Glutamatergic neuron (in vitro differentiated cells): Measurements from ENCODE around the gene MARCHF10. TPM values are rescaled to one million over a fixed set of nuclear protein-coding genes. Genes with fewer than 3 reads are reported as not detected.

Source experiments
- DNase-seq: peaks from one replicate; pipeline ENCODE4 v3.0.0; 2022
- H3K27ac Mint-ChIP-seq: one replicate; pipeline ENCODE4 v1.8.0; 2020; ENCODE audit warnings: mild to moderate bottlenecking, mixed read lengths, inconsistent platforms; ENCODE audit not compliant: unreplicated experiment
- H3K27me3 Mint-ChIP-seq: one replicate; pipeline ENCODE4 v1.8.0; 2020; ENCODE audit warnings: mild to moderate bottlenecking, moderate library complexity, mixed read lengths, inconsistent platforms; ENCODE audit not compliant: unreplicated experiment
- H3K36me3 Mint-ChIP-seq: one replicate; pipeline ENCODE4 v1.8.0; 2020; ENCODE audit warnings: mild to moderate bottlenecking, mixed read lengths, inconsistent platforms; ENCODE audit not compliant: unreplicated experiment
- H3K4me1 Mint-ChIP-seq: one replicate; pipeline ENCODE4 v1.8.0; 2020; ENCODE audit warnings: mild to moderate bottlenecking, low read depth, mixed read lengths, inconsistent platforms; ENCODE audit not compliant: unreplicated experiment
- H3K4me3 Mint-ChIP-seq: one replicate; pipeline ENCODE4 v1.8.0; 2020; ENCODE audit warnings: mild to moderate bottlenecking, mixed read lengths, inconsistent platforms; ENCODE audit not compliant: unreplicated experiment
- H3K9me3 Mint-ChIP-seq: one replicate; pipeline ENCODE4 v1.8.0; 2020; ENCODE audit warnings: mild to moderate bottlenecking, moderate library complexity, mixed read lengths, inconsistent platforms; ENCODE audit not compliant: unreplicated experiment
- CTCF ChIP-seq: fragments of 200-600 bp; sonication (generic); IDR thresholded peaks from one replicate; pipeline ENCODE4 v1.5.0; 2021; ENCODE audit not compliant: partially characterized antibody, unreplicated experiment
- total RNA-seq: library from RNA; stranded (reverse); fragmentation: NEBNext Ultra II Directional; extraction: Animal tissue kit (Norgen Biotek cat#: 25700); gene quantifications from one replicate; pipeline ENCODE4 v1.2.1, GENCODE V29; 2021; ENCODE audit not compliant: unreplicated experiment

The MARCHF10 gene
- total RNA-seq, 1 donor from 2014 or later: not detected

- no peak for TF ChIP-seq CTCF
- Mint-ChIP-seq H3K36me3 (peaks cover 5% of the 10 kb centered on the region), H3K27me3 (no peaks in the 10 kb centered on the region), H3K27ac (no peak overlapping the region), H3K4me1 (peaks cover 4% of the 10 kb centered on the region), H3K9me3 (no peaks in the 10 kb centered on the region), H3K4me3 (no peak overlapping the region)
- no peak for DNase-seq
Measured at GRCh38 chr17:62681061-62681938, 126.8 kb downstream of the MARCHF10 start.

GRCh38 chr17:62680541-62681052 is 127.5 kb downstream of the MARCHF10 start:
- no peaks in the 10 kb centered on the region for H3K9me3 Mint-ChIP-seq
- no peak for TF ChIP-seq CTCF
- DNase-seq: no peak
- no peaks in the 10 kb centered on the region for H3K27me3 Mint-ChIP-seq
- H3K4me3 Mint-ChIP-seq: no peak overlapping the region
- H3K4me1 Mint-ChIP-seq: peaks cover 4% of the 10 kb centered on the region
- peaks cover 5% of the 10 kb centered on the region for H3K36me3 Mint-ChIP-seq
- no peak overlapping the region for H3K27ac Mint-ChIP-seq

- Mint-ChIP-seq H3K36me3 (peaks cover 5% of the 10 kb centered on the region), H3K27me3 (no peaks in the 10 kb centered on the region), H3K4me3 (no peak overlapping the region), H3K4me1 (peaks cover 4% of the 10 kb centered on the region), H3K9me3 (no peaks in the 10 kb centered on the region), H3K27ac (no peak overlapping the region)
- no peak for DNase-seq
- TF ChIP-seq CTCF: no peak
Measured at GRCh38 chr17:62679866-62680377, 128.2 kb downstream of the MARCHF10 start.

GRCh38 chr17:62678214-62678919 is 129.7 kb downstream of the MARCHF10 start:
- no peak overlapping the region for H3K4me3 Mint-ChIP-seq
- DNase-seq: no peak
- H3K36me3 Mint-ChIP-seq: peaks cover 5% of the 10 kb centered on the region
- no peak overlapping the region for H3K27ac Mint-ChIP-seq
- H3K9me3 Mint-ChIP-seq: no peaks in the 10 kb centered on the region
- no peaks in the 10 kb centered on the region for H3K27me3 Mint-ChIP-seq
- peaks cover 4% of the 10 kb centered on the region for H3K4me1 Mint-ChIP-seq
- no peak for TF ChIP-seq CTCF
